RWPE1 (cell line): ENCODE data around the gene STARD10.

Source experiments
- CTCF ChIA-PET: fragments of 350-600 bp; sonication (Branson Sonifier 250); formaldehyde crosslinking; extraction: SDS; loops from one replicate; lab custom pipeline; 2021; lab: Yijun Ruan, JAX
- POLR2A ChIA-PET: fragments of 400-600 bp; formaldehyde crosslinking; extraction: SDS; loops from one replicate; lab custom pipeline; 2020; ENCODE audit warnings: antibody characterized with exemption; ENCODE audit not compliant: low non-redundant PET; lab: Yijun Ruan, JAX
- DNase-seq: peaks from one replicate; pipeline ENCODE4 v3.0.0; 2012; ENCODE audit warnings: low spot score
- H3K27ac ChIP-seq: fragments of 450-650 bp; 2 replicates; pipeline ENCODE4 v1.5.1; 2017
- CTCF ChIP-seq: fragments of 450-650 bp; conservative IDR thresholded peaks from 2 replicates; pipeline ENCODE4 v1.5.1; 2017; ENCODE audit warnings: low read depth, mild to moderate bottlenecking

Gene STARD10

GRCh38 chr11:72769680-72770079 is 24.2 kb downstream of the STARD10 start:
- TF ChIP-seq CTCF = no peak
- CTCF ChIA-PET = interaction anchor here (1.1 kb wide), 1 partner anchor 23 kb away, joined by 3 read pairs; no protein-coding TSS in a partner anchor
- no peak overlapping the region for H3K27ac ChIP-seq
- POLR2A ChIA-PET = no interaction called here
- DNase-seq = no peak

- no peak for DNase-seq
- POLR2A ChIA-PET = no interaction called here
- no peak overlapping the region for H3K27ac ChIP-seq
- CTCF ChIA-PET = no interaction called here
- TF ChIP-seq CTCF = no peak
These were observed 25.3 kb downstream of the STARD10 start for GRCh38 chr11:72768581-72768980.

GRCh38 chr11:72767203-72768062 is 26.4 kb downstream of the STARD10 start:
- no peak for TF ChIP-seq CTCF
- ChIA-PET POLR2A (no interaction called here), CTCF (no interaction called here)
- no peak overlapping the region for H3K27ac ChIP-seq
- DNase-seq = no peak

GRCh38 chr11:72766152-72766902 is 27.5 kb downstream of the STARD10 start:
- CTCF ChIA-PET = no interaction called here
- POLR2A ChIA-PET = no interaction called here
- DNase-seq = no peak
- TF ChIP-seq CTCF = no peak
- no peak overlapping the region for H3K27ac ChIP-seq

- TF ChIP-seq CTCF = no peak
- ChIA-PET CTCF (no interaction called here), POLR2A (no interaction called here)
- H3K27ac ChIP-seq = no peak overlapping the region
- no peak for DNase-seq
These were observed 29.3 kb downstream of the STARD10 start for GRCh38 chr11:72764503-72764902.

GRCh38 chr11:72763823-72764222 is 30.0 kb downstream of the STARD10 start:
- H3K27ac ChIP-seq = no peak overlapping the region
- ChIA-PET POLR2A (no interaction called here), CTCF (no interaction called here)
- no peak for DNase-seq
- TF ChIP-seq CTCF = no peak
